CD4-positive, CD25-positive, alpha-beta regulatory T cell (primary cell): ENCODE data around the gene EVL. TPM values are rescaled to one million over a fixed set of nuclear protein-coding genes. Genes with fewer than 3 reads are reported as not detected.

Experiments used
- ATAC-seq, 2 donors: fragments of 150-1000 bp; cut with Tn5 transposase; one replicate each; pipeline ENCODE4 v1.10.0; 2021; ENCODE audit warnings: low read depth in 2 of 2, moderate number of reproducible peaks in 2 of 2, moderate library complexity in 1 of 2
- DNase-seq, 3 donors: peaks; one replicate each; pipeline versions ENCODE4 v3.0.0 to v3.0.0-alpha.2; 2012 to 2022; ENCODE audit warnings: mixed read lengths in 1 of 3
- H3K27ac ChIP-seq: one replicate; pipeline ENCODE4 v1.7.0; 2013; ENCODE audit warnings: mild to moderate bottlenecking, low read length; ENCODE audit not compliant: insufficient read depth, poor library complexity, severe bottlenecking
- H3K27me3 ChIP-seq: one replicate; pipeline ENCODE4 v1.7.0; 2013; ENCODE audit warnings: low read length; ENCODE audit not compliant: control insufficient read depth, insufficient read depth
- H3K36me3 ChIP-seq: one replicate; pipeline ENCODE4 v1.7.0; 2013; ENCODE audit warnings: mild to moderate bottlenecking, low read length, moderate library complexity; ENCODE audit not compliant: control insufficient read depth, insufficient read depth
- H3K4me1 ChIP-seq: 2 replicates; pipeline ENCODE4 v1.7.0; 2013; ENCODE audit warnings: mild to moderate bottlenecking, low read length; ENCODE audit not compliant: insufficient read depth, control insufficient read depth, poor library complexity, severe bottlenecking
- H3K4me3 ChIP-seq: one replicate; pipeline ENCODE4 v1.7.0; 2013; ENCODE audit warnings: low read depth, mild to moderate bottlenecking, low read length, moderate library complexity
- H3K9me3 ChIP-seq, 2 experiments: 1 replicate in 1 of 2; 2 replicates in 1 of 2; pipeline ENCODE4 v1.7.0; 2013; ENCODE audit warnings: low read length in 2 of 2, mild to moderate bottlenecking in 1 of 2, moderate library complexity in 1 of 2; ENCODE audit not compliant: control insufficient read depth in 2 of 2
- H3K27ac Mint-ChIP-seq, 3 donors: one replicate each; pipeline ENCODE4 v1.8.0; 2020 to 2022; ENCODE audit warnings: mild to moderate bottlenecking in 3 of 3, mixed read lengths in 3 of 3, moderate library complexity in 2 of 3
- H3K27me3 Mint-ChIP-seq: one replicate; pipeline ENCODE4 v1.8.0; 2022; ENCODE audit warnings: mild to moderate bottlenecking, mixed read lengths
- H3K36me3 Mint-ChIP-seq: one replicate; pipeline ENCODE4 v1.8.0; 2020; ENCODE audit warnings: mixed read lengths
- H3K4me1 Mint-ChIP-seq, 4 donors: one replicate each; pipeline ENCODE4 v1.8.0; 2020 to 2022; ENCODE audit warnings: mixed read lengths in 4 of 4, mild to moderate bottlenecking in 1 of 4
- H3K4me3 Mint-ChIP-seq, 4 donors: one replicate each; pipeline ENCODE4 v1.8.0; 2020 to 2022; ENCODE audit warnings: mild to moderate bottlenecking in 4 of 4, mixed read lengths in 4 of 4, moderate library complexity in 3 of 4
- H3K9me3 Mint-ChIP-seq, 7 donors: one replicate each; pipeline ENCODE4 v1.8.0; 2020 to 2022; ENCODE audit warnings: mixed read lengths in 7 of 7, mild to moderate bottlenecking in 3 of 7, moderate library complexity in 2 of 7
- polyA plus RNA-seq, 4 donors: library from polyadenylated mRNA; unstranded; fragments of 300-500 nt; fragmentation: Illumina TruSeq; gene quantifications; one replicate each; pipeline ENCODE4 v1.2.3, GENCODE V29; 2021
- total RNA-seq: library from RNA; stranded (reverse); gene quantifications from one replicate; pipeline ENCODE4 v1.2.3, GENCODE V29; 2022

EVL gene
- total and polyA plus RNA-seq, 5 donors from 2014 or later = 118 to 1,219 (median 140) TPM

- no peaks in the 10 kb centered on the region for H3K4me1 ChIP-seq
- ATAC-seq (no peak), DNase-seq (no peak)
- peaks cover 0 to 1% (median 0%) of the 10 kb centered on the region in 7 donors for H3K9me3 Mint-ChIP-seq
- peaks cover 97% of the 10 kb centered on the region for H3K36me3 ChIP-seq
- H3K36me3 Mint-ChIP-seq = peaks cover 42% of the 10 kb centered on the region
- H3K27me3 Mint-ChIP-seq = no peaks in the 10 kb centered on the region
- H3K27me3 ChIP-seq = no peaks in the 10 kb centered on the region
- peaks cover 0 to 5% (median 1%) of the 10 kb centered on the region in 4 donors for H3K4me1 Mint-ChIP-seq
- H3K4me3 ChIP-seq = no peak overlapping the region
- no peak overlapping the region for H3K27ac ChIP-seq
- no peak overlapping the region for H3K4me3 Mint-ChIP-seq
- H3K27ac Mint-ChIP-seq = peak overlapping the region in 1 of 3 donors; percentile 82
- H3K9me3 ChIP-seq = no peaks in the 10 kb centered on the region
Measured at GRCh38 chr14:100130521-100130920, 65.3 kb downstream of the EVL start.

- Mint-ChIP-seq H3K4me3 (no peak overlapping the region), H3K36me3 (peaks cover 42% of the 10 kb centered on the region), H3K9me3 (peaks cover 0 to 1% (median 0%) of the 10 kb centered on the region in 7 donors), H3K27ac (peak overlapping the region in 2 of 3 donors; percentile 68 to 91), H3K27me3 (no peaks in the 10 kb centered on the region), H3K4me1 (peaks cover 0 to 5% (median 1%) of the 10 kb centered on the region in 4 donors)
- ATAC-seq (no peak), DNase-seq (no peak)
- H3K27ac ChIP-seq = no peak overlapping the region
- no peaks in the 10 kb centered on the region for H3K27me3 ChIP-seq
- no peaks in the 10 kb centered on the region for H3K9me3 ChIP-seq
- no peaks in the 10 kb centered on the region for H3K4me1 ChIP-seq
- H3K36me3 ChIP-seq = peaks cover 97% of the 10 kb centered on the region
- H3K4me3 ChIP-seq = no peak overlapping the region
Measured at GRCh38 chr14:100131181-100131580, 66.0 kb downstream of the EVL start.

GRCh38 chr14:100132161-100132902, 67.1 kb downstream of the EVL start:
- Mint-ChIP-seq H3K36me3 (peaks cover 47% of the 10 kb centered on the region), H3K27ac (no peak overlapping the region)
- H3K27ac ChIP-seq = no peak overlapping the region

GRCh38 chr14:100132903-100133510, 67.8 kb downstream of the EVL start:
- DNase-seq (no peak), ATAC-seq (no peak)
- Mint-ChIP-seq H3K27ac (no peak overlapping the region), H3K36me3 (peaks cover 44% of the 10 kb centered on the region), H3K27me3 (no peaks in the 10 kb centered on the region), H3K4me3 (no peak overlapping the region), H3K9me3 (peaks cover 0 to 1% (median 0%) of the 10 kb centered on the region in 7 donors), H3K4me1 (peaks cover 0 to 5% (median 0%) of the 10 kb centered on the region in 4 donors)
- Histone ChIP-seq H3K27ac (no peak overlapping the region), H3K27me3 (no peaks in the 10 kb centered on the region), H3K4me3 (no peak overlapping the region), H3K4me1 (no peaks in the 10 kb centered on the region), H3K36me3 (peaks cover 98% of the 10 kb centered on the region), H3K9me3 (no peaks in the 10 kb centered on the region)

More at GRCh38 chr14:100132161-100132902, 67.1 kb downstream of the EVL start:
- Histone ChIP-seq H3K27me3 (no peaks in the 10 kb centered on the region), H3K36me3 (peaks cover 97% of the 10 kb centered on the region), H3K4me1 (no peaks in the 10 kb centered on the region), H3K9me3 (no peaks in the 10 kb centered on the region), H3K4me3 (no peak overlapping the region)
- ATAC-seq (no peak), DNase-seq (no peak)
- Mint-ChIP-seq H3K4me1 (peaks cover 0 to 8% (median 1%) of the 10 kb centered on the region in 4 donors), H3K4me3 (no peak overlapping the region), H3K9me3 (peaks cover 0 to 1% (median 0%) of the 10 kb centered on the region in 7 donors), H3K27me3 (no peaks in the 10 kb centered on the region)

DNA sequence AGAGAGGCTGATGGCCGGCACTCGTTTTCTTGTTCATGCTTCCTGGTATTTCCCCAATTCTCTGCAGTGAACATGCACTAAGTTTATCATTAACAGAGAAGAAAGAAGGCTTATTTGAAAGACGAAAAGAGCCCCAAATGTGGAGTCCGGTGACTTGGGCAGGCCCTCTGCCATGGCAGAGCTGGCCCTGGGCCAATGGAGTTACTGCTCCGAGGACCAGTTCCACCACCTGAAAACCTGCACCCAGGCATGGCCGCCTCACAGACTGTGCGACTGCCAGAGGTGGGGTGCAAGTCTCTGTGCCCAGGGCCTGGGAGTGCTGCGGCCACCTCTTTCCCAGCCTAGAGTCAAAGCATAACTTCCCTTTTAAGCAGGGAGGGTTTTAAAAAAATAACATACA, 69.4 kb downstream of the EVL start:
- Mint-ChIP-seq H3K36me3 (peaks cover 53% of the 10 kb centered on the region), H3K27ac (no peak overlapping the region), H3K4me1 (peaks cover 0 to 7% (median under 1%) of the 10 kb centered on the region in 4 donors), H3K27me3 (no peaks in the 10 kb centered on the region), H3K9me3 (peaks cover 0 to 1% (median 0%) of the 10 kb centered on the region in 7 donors), H3K4me3 (no peak overlapping the region)
- Histone ChIP-seq H3K4me3 (no peak overlapping the region), H3K9me3 (no peaks in the 10 kb centered on the region), H3K36me3 (peaks cover 99% of the 10 kb centered on the region), H3K27me3 (no peaks in the 10 kb centered on the region), H3K27ac (no peak overlapping the region), H3K4me1 (no peaks in the 10 kb centered on the region)
- DNase-seq (no peak), ATAC-seq (no peak)

DNA sequence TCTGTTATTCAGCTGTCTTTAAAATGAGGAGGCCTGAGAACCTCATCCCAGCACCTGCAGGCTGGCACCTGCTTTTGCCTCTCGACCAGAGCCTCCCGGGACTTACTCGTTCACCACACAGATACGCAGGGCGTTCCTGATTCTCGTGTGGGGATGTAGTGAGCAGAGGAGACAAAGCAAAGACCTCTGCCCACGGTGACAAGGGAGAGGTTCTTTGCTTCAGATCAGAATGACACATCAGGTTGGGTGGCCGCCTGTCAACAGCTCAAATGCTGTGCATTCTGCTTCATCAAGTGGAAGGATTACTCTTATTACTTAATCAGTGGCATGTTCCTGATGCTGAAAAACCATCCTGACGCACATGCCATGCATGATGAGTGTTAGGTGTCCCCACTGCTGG, 69.9 kb downstream of the EVL start:
- Histone ChIP-seq H3K9me3 (no peaks in the 10 kb centered on the region), H3K36me3 (peaks cover 99% of the 10 kb centered on the region), H3K27me3 (no peaks in the 10 kb centered on the region), H3K4me3 (no peak overlapping the region), H3K27ac (no peak overlapping the region), H3K4me1 (no peaks in the 10 kb centered on the region)
- peaks cover 0 to 5% (median 2%) of the 10 kb centered on the region in 4 donors for H3K4me1 Mint-ChIP-seq
- H3K36me3 Mint-ChIP-seq = peaks cover 50% of the 10 kb centered on the region
- no peaks in the 10 kb centered on the region for H3K27me3 Mint-ChIP-seq
- H3K9me3 Mint-ChIP-seq = peaks cover 0 to 1% (median 0%) of the 10 kb centered on the region in 7 donors
- H3K27ac Mint-ChIP-seq = no peak overlapping the region
- no peak for ATAC-seq
- H3K4me3 Mint-ChIP-seq = no peak overlapping the region
- no peak for DNase-seq

DNA sequence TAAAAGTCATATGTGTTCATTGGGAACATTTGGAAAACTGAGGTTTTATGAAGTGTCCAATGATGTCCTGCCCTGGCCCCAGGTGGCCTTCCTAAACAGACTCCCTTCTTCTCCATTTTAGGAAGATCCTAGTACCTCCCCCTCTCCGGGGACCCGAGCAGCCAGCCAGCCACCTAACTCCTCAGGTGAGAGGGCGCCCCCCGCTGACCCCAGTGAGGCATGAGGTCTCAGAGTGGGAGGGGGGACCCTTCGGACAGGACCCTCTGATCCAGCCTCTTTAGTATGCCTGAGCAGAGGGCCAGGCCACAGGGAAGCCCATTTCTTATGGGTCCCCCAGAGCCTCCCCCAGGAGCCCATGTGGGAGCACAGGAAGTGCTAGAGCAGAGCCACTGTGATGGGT, 70.6 kb downstream of the EVL start:
- peaks cover 0 to 8% (median 3%) of the 10 kb centered on the region in 4 donors for H3K4me1 Mint-ChIP-seq
- peaks cover 0 to 1% (median 0%) of the 10 kb centered on the region in 7 donors for H3K9me3 Mint-ChIP-seq
- H3K27ac Mint-ChIP-seq = peak overlapping the region in 1 of 3 donors; percentile 41
- DNase-seq (no peak), ATAC-seq (no peak)
- Histone ChIP-seq H3K27ac (no peak overlapping the region), H3K36me3 (peaks cover 99% of the 10 kb centered on the region), H3K4me3 (no peak overlapping the region), H3K9me3 (no peaks in the 10 kb centered on the region), H3K4me1 (no peaks in the 10 kb centered on the region), H3K27me3 (no peaks in the 10 kb centered on the region)
- H3K27me3 Mint-ChIP-seq = no peaks in the 10 kb centered on the region
- H3K4me3 Mint-ChIP-seq = no peak overlapping the region
- peaks cover 49% of the 10 kb centered on the region for H3K36me3 Mint-ChIP-seq
